WI38 (cell line): ENCODE measurements around the gene ODF4.

Experiments
- H3K4me3 ChIP-seq: 2 replicates; pipeline ENCODE4 v1.5.1; 2011; ENCODE audit warnings: low read depth, mild to moderate bottlenecking, control low read depth, low read length
- CTCF ChIP-seq: IDR thresholded peaks from 2 replicates; pipeline ENCODE4 v1.5.1; 2012; ENCODE audit warnings: low read depth, mild to moderate bottlenecking, control low read depth, low read length

The ODF4 gene

GRCh38 chr17:8327303-8327649, 12.4 kb upstream of the ODF4 start:
- TF ChIP-seq CTCF: no peak
- H3K4me3 ChIP-seq: peak overlapping the region; percentile 51

GRCh38 chr17:8332128-8332527, 7.5 kb upstream of the ODF4 start:
- no peak for TF ChIP-seq CTCF
- no peak overlapping the region for H3K4me3 ChIP-seq

DNA sequence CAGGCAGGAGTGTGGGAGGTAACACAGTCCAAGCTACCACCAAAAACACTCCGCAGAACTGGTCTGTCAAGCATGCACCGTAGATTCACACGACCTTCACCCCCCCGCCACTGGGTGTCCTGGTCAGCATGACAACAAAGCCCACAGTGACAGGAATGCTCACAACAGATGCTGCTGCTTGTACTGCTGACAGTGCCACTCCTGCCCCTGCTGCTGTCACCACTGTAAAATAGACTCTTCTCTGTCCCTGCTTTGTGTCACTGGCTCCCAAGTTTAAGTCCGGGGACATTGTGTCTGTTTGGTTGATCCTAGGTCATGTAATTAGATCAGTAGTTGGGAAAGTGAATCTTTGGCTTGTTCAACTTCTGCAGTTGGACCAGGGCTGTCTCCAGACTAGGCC, 7.0 kb upstream of the ODF4 start:
- no peak overlapping the region for H3K4me3 ChIP-seq
- TF ChIP-seq CTCF: no peak

DNA sequence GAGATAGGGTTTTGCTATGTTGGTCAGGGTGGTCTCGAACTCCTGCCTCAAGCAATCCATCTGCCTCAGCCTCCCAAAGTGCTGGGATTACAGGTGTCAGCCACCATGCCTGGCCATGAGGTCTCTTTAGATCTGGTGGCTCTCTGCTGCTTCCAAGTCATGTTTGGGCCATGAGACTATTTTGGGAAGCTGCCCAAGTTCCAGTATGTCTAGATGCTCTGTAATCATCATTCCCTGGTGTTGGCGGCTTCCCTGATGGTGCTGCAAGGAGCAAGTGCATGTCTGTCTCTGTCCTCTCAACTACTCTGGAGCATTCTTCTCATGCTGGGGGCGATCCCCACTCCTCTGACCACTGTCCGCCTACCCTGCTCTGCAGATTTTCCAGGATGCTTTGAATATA, 6.4 kb upstream of the ODF4 start:
- no peak for TF ChIP-seq CTCF
- H3K4me3 ChIP-seq: no peak overlapping the region

DNA sequence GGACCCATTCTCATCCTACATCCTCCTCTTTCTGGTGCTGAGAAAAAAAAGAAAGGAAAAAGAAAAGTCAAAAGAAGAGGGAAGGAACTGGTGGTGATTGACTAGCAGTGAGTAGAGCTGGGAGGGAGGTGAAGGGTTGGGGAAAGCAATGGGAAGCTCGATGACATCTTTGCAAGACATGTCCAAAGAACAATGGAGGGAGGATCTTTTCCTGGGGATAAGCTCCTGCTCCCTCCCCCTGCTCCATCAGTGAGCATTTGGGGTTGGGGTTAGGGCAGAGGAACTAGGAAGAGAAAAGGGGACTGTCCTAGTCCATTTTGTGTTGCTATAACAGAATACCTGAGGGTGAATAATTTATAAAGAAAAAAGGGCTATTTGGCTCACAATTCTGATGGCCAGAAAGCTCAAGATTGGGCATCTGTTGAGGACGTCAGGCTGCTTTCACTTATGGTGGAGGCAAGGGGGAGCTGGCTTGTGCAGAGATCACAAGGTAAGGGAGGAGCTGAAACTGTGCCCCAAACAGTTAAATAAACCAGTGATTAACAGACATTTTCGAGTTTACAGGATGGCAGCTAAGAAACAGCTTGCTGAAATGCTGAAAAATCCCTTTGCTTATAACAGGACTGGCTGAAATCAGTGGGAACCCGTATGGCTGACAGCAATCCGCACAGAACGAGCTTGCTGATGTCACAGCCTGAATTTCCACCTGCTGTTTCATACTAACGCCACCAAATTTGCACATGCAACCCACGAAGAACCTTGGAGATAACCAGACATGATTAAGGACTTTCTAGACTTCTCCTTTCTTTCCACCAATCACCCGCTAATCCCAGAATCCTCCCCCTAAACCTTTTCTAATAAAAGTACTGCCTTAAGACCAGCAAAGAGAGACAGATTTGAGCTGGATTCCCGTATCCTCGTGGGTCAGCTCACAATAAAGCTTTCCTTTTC, 1.6 kb upstream of the ODF4 start:
- no peak overlapping the region for H3K4me3 ChIP-seq
- no peak for TF ChIP-seq CTCF

GRCh38 chr17:8338753-8339140, 893 bp upstream of the ODF4 start:
- no peak for TF ChIP-seq CTCF
- no peak overlapping the region for H3K4me3 ChIP-seq

GRCh38 chr17:8341456-8341855, 1.8 kb downstream of the ODF4 start:
- H3K4me3 ChIP-seq: no peak overlapping the region

More at GRCh38 chr17:8341456-8341855, 1.8 kb downstream of the ODF4 start:
- TF ChIP-seq CTCF: no peak
